Tibial nerve (tissue), 4 donors: ENCODE results near the gene TMEM131L.

Experiments
- EP300 ChIP-seq, 2 donors: sonication (generic); formaldehyde crosslinking; IDR thresholded peaks; one replicate each; pipeline ENCODE4 v1.6.1; 2017; ENCODE audit warnings: antibody characterized with exemption in 2 of 2, mild to moderate bottlenecking in 1 of 2
- POLR2A ChIP-seq, 2 donors: fragments of 450-650 bp; IDR thresholded peaks; one replicate each; pipeline ENCODE4 v1.6.1; 2017; ENCODE audit warnings: antibody characterized with exemption in 2 of 2, mild to moderate bottlenecking in 2 of 2, moderate library complexity in 2 of 2
- TF ChIP-seq, protein P1 (sequence below), 5 experiments: fragments of 200-600 bp in 3 of 5; fragments of 450-650 bp in 2 of 5; sonication (generic) in 3 of 5; IDR thresholded peaks; one replicate each; pipeline ENCODE4 v1.5.1; 2016 to 2019; ENCODE audit warnings: antibody characterized with exemption in 5 of 5, mild to moderate bottlenecking in 3 of 5, moderate library complexity in 2 of 5

- TF ChIP-seq, protein P1, sequence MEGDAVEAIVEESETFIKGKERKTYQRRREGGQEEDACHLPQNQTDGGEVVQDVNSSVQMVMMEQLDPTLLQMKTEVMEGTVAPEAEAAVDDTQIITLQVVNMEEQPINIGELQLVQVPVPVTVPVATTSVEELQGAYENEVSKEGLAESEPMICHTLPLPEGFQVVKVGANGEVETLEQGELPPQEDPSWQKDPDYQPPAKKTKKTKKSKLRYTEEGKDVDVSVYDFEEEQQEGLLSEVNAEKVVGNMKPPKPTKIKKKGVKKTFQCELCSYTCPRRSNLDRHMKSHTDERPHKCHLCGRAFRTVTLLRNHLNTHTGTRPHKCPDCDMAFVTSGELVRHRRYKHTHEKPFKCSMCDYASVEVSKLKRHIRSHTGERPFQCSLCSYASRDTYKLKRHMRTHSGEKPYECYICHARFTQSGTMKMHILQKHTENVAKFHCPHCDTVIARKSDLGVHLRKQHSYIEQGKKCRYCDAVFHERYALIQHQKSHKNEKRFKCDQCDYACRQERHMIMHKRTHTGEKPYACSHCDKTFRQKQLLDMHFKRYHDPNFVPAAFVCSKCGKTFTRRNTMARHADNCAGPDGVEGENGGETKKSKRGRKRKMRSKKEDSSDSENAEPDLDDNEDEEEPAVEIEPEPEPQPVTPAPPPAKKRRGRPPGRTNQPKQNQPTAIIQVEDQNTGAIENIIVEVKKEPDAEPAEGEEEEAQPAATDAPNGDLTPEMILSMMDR (IDR thresholded peaks at IDR 0.05): no peak
- TF ChIP-seq POLR2A (IDR thresholded peaks at IDR 0.05) (no peak), EP300 (IDR thresholded peaks at IDR 0.05) (no peak)
Measured at GRCh38 chr4:153489856-153490558, 23.8 kb downstream of the TMEM131L start.
